MCF 10A (cell line): ENCODE measurements around the gene NGF. TPM values are rescaled to one million over a fixed set of nuclear protein-coding genes. Genes with fewer than 3 reads are reported as not detected.
"Not testable (repeated sequence)": the region's sequence is repeated elsewhere in the genome, so short reads cannot be mapped to it uniquely, and the experiment has no call there.

ENCODE experiments used
- BruUV-seq: library from RNA; stranded (reverse); fragments of 400-500 nt; replicated peaks from 2 replicates; lab custom pipeline; 2021; lab: Mats Ljungman, UMichigan
- CTCF ChIA-PET: fragments of 300-600 bp; sonication (Branson Sonifier 250); formaldehyde crosslinking; extraction: SDS; loops from one replicate; lab custom pipeline; 2021; ENCODE audit warnings: antibody characterized with exemption, inconsistent platforms; lab: Yijun Ruan, JAX
- POLR2A ChIA-PET: fragments of 300-600, 350-650 bp; sonication (Branson Sonifier 250); formaldehyde crosslinking; extraction: SDS; loops from one replicate; lab custom pipeline; 2020; ENCODE audit warnings: antibody characterized with exemption, inconsistent platforms; lab: Yijun Ruan, JAX
- DNase-seq: peaks from one replicate; pipeline ENCODE4 v3.0.0-alpha.2; 2018; ENCODE audit not compliant: unreplicated experiment
- H3K27ac Mint-ChIP-seq: one replicate; pipeline ENCODE4 v1.8.0; 2022; ENCODE audit warnings: mild to moderate bottlenecking, low read depth, mixed read lengths; ENCODE audit not compliant: unreplicated experiment
- H3K27me3 Mint-ChIP-seq: one replicate; pipeline ENCODE4 v1.8.0; 2022; ENCODE audit warnings: mixed read lengths; ENCODE audit not compliant: insufficient read depth, unreplicated experiment
- H3K36me3 Mint-ChIP-seq: one replicate; pipeline ENCODE4 v1.8.0; 2022; ENCODE audit warnings: mild to moderate bottlenecking, moderate library complexity, mixed read lengths; ENCODE audit not compliant: insufficient read depth, unreplicated experiment
- H3K4me1 Mint-ChIP-seq: one replicate; pipeline ENCODE4 v1.8.0; 2022; ENCODE audit warnings: mixed read lengths; ENCODE audit not compliant: insufficient read depth, unreplicated experiment
- H3K4me3 Mint-ChIP-seq: one replicate; pipeline ENCODE4 v1.8.0; 2022; ENCODE audit warnings: mild to moderate bottlenecking, moderate library complexity, mixed read lengths; ENCODE audit not compliant: unreplicated experiment
- H3K9me3 Mint-ChIP-seq: one replicate; pipeline ENCODE4 v1.8.0; 2022; ENCODE audit warnings: mixed read lengths; ENCODE audit not compliant: unreplicated experiment
- intact Hi-C: fragments of 100-400 bp; cut with micrococcal nuclease; formaldehyde crosslinking; loops from 2 replicates; pipeline ENCODE4 v1.14.1; 2022
- total RNA-seq: library from RNA; stranded (reverse); gene quantifications from 2 replicates; pipeline ENCODE4 v1.2.3, GENCODE V29; 2022
- TF ChIP-seq, protein P1 (sequence below): fragments of 200-600 bp; IDR thresholded peaks from one replicate; pipeline ENCODE4 v1.8.0; 2022; ENCODE audit warnings: antibody characterized with exemption, mild to moderate bottlenecking; ENCODE audit not compliant: unreplicated experiment

The NGF gene
- total RNA-seq, 1 experiment from 2014 or later = 1.1 TPM

DNA sequence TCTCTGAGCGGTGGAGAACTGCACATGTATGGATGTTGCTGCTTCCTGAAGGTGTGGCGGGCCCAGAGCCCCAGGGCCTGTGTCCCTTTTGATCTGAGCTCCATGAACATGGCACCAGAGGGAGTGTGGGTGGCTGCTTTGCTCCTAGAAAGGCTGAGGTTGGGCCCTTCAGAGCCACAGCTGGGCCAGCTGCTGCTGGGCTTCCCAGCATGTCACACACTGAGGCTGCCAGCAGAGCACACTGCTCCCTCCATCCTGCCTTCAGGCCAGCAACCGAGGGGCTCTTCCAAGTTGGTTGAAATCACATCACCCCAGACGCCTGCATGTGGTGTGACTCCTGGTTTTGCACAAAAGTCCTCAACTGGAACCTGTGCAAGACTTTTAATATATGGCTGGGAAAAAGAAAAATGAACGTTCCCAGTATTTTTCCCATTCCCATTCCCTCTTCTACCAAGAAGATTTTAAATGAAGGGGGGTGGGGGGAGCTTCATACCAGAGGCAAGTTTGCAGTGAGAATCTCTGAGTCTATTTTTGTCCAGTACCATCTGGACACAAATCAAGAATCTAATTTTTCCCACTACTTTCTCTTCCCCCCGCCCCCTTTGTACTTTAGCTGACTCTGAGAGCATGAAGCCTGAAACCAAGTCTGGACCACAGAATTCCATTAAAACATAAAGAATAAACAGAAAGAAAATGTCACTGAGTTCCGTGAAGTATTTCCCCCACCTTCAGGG lies 26.2 kb upstream of the NGF start:
- no peak overlapping the region for H3K27ac Mint-ChIP-seq
- H3K4me1 Mint-ChIP-seq = no peaks in the 10 kb centered on the region
- intact Hi-C loops = no loop called here
- H3K9me3 Mint-ChIP-seq = peaks cover 7% of the 10 kb centered on the region
- TF ChIP-seq, protein P1, sequence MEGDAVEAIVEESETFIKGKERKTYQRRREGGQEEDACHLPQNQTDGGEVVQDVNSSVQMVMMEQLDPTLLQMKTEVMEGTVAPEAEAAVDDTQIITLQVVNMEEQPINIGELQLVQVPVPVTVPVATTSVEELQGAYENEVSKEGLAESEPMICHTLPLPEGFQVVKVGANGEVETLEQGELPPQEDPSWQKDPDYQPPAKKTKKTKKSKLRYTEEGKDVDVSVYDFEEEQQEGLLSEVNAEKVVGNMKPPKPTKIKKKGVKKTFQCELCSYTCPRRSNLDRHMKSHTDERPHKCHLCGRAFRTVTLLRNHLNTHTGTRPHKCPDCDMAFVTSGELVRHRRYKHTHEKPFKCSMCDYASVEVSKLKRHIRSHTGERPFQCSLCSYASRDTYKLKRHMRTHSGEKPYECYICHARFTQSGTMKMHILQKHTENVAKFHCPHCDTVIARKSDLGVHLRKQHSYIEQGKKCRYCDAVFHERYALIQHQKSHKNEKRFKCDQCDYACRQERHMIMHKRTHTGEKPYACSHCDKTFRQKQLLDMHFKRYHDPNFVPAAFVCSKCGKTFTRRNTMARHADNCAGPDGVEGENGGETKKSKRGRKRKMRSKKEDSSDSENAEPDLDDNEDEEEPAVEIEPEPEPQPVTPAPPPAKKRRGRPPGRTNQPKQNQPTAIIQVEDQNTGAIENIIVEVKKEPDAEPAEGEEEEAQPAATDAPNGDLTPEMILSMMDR = no peak
- DNase-seq = no peak
- no peaks in the 10 kb centered on the region for H3K36me3 Mint-ChIP-seq
- H3K27me3 Mint-ChIP-seq = no peaks in the 10 kb centered on the region
- ChIA-PET CTCF (interaction anchor here (0.6 to 1.4 kb wide), 3 partner anchors 89 to 276 kb away, joined by 3 to 5 read pairs (median 3); no protein-coding TSS in a partner anchor), POLR2A (interaction anchor here (0.6 kb wide), 1 partner anchor 38 kb away, joined by 3 read pairs; no protein-coding TSS in a partner anchor)
- H3K4me3 Mint-ChIP-seq = no peak overlapping the region
- BruUV-seq = no TSS peak

DNA sequence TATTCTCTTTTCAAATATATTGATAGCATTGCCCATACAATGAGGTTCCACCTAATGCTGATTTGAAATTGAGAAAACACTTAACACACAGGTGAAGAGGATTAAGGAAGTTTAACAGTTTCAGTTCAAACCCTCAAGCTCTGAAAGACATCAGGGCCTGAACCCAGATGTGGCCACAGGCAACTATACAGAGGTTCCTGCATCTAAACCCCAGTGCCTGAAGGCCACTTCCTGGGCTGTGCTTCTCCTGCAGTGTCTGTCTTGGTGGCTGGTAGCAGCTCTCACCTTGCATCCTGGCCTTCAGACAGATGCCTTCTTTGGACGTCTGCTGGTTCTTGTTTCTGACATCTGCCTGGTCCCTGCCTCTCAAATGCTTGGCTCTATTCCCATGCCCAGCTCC lies 25.1 kb upstream of the NGF start:
- intact Hi-C loops = no loop called here
- no TSS peak for BruUV-seq
- no peak for DNase-seq
- TF ChIP-seq, protein P1 = no peak
- ChIA-PET CTCF (interaction anchor here (1.1 kb wide), 1 partner anchor 87 kb away, joined by 3 read pairs; no protein-coding TSS in a partner anchor), POLR2A (interaction anchor here (0.6 kb wide), 1 partner anchor 17 kb away, joined by 3 read pairs; no protein-coding TSS in a partner anchor)
- Mint-ChIP-seq H3K4me3 (no peak overlapping the region), H3K4me1 (no peaks in the 10 kb centered on the region), H3K36me3 (no peaks in the 10 kb centered on the region), H3K27me3 (no peaks in the 10 kb centered on the region), H3K27ac (no peak overlapping the region), H3K9me3 (peaks cover 7% of the 10 kb centered on the region)

DNA sequence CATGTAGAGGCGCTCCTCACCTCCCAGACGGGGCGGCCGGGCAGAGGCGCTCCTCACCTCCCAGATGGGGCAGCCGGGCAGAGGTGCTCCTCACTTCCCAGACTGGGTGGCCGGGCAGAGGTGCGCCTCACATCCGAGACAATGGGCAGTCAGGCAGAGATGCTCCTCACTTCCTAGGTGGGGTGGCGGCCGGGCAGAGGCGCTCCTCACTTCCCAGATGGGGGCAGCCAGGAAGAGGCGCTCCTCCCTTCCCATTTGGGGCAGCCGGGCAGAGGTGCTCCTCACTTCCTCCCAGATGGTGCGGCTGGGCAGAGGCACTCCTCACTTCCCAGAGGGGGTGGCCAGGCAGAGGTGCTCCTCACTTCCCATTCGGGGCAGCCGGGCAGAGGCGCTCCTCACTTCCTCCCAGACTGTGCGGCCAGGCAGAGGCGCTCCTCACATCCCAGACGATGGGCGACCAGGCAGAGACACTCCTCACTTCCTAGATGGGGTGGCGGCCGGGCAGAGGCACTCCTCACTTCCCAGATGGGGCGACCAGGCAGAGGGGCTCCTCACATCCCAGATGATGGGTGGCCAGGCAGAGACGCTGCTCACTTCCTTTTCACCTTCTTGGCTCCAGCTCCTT lies 22.6 kb upstream of the NGF start:
- BruUV-seq, H3K4me1 Mint-ChIP-seq, H3K4me3 Mint-ChIP-seq, H3K9me3 Mint-ChIP-seq, intact Hi-C loops, H3K36me3 Mint-ChIP-seq, H3K27ac Mint-ChIP-seq, H3K27me3 Mint-ChIP-seq, DNase-seq, CTCF ChIA-PET: not testable (repeated sequence)
- POLR2A ChIA-PET = interaction anchor here (0.6 kb wide), 1 partner anchor 9 kb away, joined by 3 read pairs; no protein-coding TSS in a partner anchor

DNA sequence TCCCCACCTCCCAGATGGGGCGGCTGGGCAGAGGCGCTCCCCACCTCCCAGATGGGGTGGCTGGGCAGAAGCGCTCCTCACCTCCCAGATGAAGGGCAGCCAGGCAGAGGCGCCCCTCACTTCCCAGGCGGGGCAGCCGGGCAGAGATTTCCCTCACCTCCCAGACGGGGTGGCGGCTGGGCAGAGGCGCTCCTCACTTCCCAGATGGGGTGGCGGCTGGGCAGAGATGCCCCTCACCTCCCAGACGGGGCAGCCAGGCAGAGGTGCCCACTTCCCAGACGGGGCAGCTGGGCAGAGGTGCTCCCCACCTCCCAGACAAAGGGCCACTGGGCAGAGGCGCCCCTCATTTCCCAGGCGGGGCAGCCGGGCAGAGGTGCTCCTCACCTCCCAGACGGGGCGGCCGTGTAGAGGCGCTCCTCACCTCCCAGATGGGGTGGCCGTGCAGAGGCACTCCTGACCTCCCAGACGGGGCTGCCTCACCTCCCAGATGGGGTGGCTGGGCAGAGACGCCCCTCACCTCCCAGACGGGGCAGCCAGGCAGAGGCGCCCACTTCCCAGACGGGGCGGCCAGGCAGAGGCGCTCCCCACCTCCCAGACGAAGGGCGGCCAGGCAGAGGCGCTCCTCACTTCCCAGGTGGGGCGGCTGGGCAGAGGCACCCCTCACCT lies 21.9 kb upstream of the NGF start:
- H3K9me3 Mint-ChIP-seq, intact Hi-C loops, DNase-seq, H3K27ac Mint-ChIP-seq, CTCF ChIA-PET, H3K4me3 Mint-ChIP-seq, H3K4me1 Mint-ChIP-seq, BruUV-seq, H3K27me3 Mint-ChIP-seq, H3K36me3 Mint-ChIP-seq: not testable (repeated sequence)
- POLR2A ChIA-PET = interaction anchor here (0.6 kb wide), 1 partner anchor 10 kb away, joined by 3 read pairs; no protein-coding TSS in a partner anchor
